ENCODE measurements around the gene ACTR5.
"Not testable (repeated sequence)": the region's sequence is repeated elsewhere in the genome, so short reads cannot be mapped to it uniquely, and the experiment has no call there.

DNA sequence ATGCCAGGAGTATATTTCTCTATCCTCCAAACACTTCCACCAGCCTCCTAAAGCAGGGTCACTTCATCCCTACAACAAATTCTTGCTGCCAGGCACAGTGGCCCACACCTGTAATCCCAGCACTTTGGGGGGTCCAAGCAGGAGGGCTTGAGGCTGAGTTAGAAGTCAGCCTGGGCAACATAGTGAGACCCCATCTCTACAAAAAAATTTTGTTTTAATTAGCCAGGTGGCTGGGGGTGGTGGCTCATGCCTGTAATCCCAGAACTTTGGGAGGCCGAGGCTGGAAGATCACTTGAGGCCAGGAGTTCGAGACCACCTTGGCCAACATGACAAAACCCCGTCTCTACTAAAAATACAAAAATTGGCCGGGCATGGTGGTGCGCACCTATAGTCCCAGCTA, 45.8 kb downstream of the ACTR5 start:
- not testable (repeated sequence) for TF ChIP-seq KLF9 (tag by site-specific recombination; IDR thresholded peaks at IDR 0.05; ENCODE audit: low read depth); ZFP41 (tag by site-specific recombination; IDR thresholded peaks at IDR 0.05; ENCODE audit: borderline replicate concordance); ZBTB1 (tag by site-specific recombination; IDR thresholded peaks at IDR 0.05); ZNF558 (tag by site-specific recombination; IDR thresholded peaks at IDR 0.05)
- TF ChIP-seq, protein P1, sequence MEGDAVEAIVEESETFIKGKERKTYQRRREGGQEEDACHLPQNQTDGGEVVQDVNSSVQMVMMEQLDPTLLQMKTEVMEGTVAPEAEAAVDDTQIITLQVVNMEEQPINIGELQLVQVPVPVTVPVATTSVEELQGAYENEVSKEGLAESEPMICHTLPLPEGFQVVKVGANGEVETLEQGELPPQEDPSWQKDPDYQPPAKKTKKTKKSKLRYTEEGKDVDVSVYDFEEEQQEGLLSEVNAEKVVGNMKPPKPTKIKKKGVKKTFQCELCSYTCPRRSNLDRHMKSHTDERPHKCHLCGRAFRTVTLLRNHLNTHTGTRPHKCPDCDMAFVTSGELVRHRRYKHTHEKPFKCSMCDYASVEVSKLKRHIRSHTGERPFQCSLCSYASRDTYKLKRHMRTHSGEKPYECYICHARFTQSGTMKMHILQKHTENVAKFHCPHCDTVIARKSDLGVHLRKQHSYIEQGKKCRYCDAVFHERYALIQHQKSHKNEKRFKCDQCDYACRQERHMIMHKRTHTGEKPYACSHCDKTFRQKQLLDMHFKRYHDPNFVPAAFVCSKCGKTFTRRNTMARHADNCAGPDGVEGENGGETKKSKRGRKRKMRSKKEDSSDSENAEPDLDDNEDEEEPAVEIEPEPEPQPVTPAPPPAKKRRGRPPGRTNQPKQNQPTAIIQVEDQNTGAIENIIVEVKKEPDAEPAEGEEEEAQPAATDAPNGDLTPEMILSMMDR (tag by site-specific recombination; IDR thresholded peaks at IDR 0.05), result not testable (repeated sequence)

All from HEK293 (cell line).